Naive thymus-derived CD4-positive, alpha-beta T cell (primary cell): Measurements from ENCODE around the gene TRIM59. TPM values are rescaled to one million over a fixed set of nuclear protein-coding genes. Genes with fewer than 3 reads are reported as not detected.

Experiments
- ATAC-seq: fragments of 150-1000 bp; cut with Tn5 transposase; 2 replicates; pipeline ENCODE4 v1.10.0; 2021; ENCODE audit warnings: mild to moderate bottlenecking, moderate library complexity
- CTCF ChIA-PET: fragments of 350-600 bp; sonication (Branson Sonifier 250); formaldehyde crosslinking; loops from one replicate; lab custom pipeline; 2021; ENCODE audit warnings: antibody characterized with exemption; lab: Charles Lee
- POLR2A ChIA-PET: fragments of 350-600 bp; sonication (Branson Sonifier 250); formaldehyde crosslinking; loops from one replicate; lab custom pipeline; 2021; ENCODE audit warnings: antibody characterized with exemption, inconsistent platforms; lab: Charles Lee
- DNase-seq, 9 donors: peaks; one replicate each; pipeline versions ENCODE4 v3.0.0 to v3.0.0-alpha.2; 2020 to 2022; ENCODE audit warnings: mixed read lengths in 1 of 9
- H3K27ac ChIP-seq: one replicate; pipeline ENCODE4 v1.7.0; 2013; ENCODE audit warnings: mild to moderate bottlenecking, low read depth, low read length, moderate library complexity
- H3K27me3 ChIP-seq, 2 donors: one replicate each; pipeline ENCODE4 v1.7.0; 2013; ENCODE audit warnings: low read length in 2 of 2, mild to moderate bottlenecking in 2 of 2, moderate library complexity in 2 of 2; ENCODE audit not compliant: control insufficient read depth in 2 of 2, insufficient read depth in 2 of 2
- H3K36me3 ChIP-seq, 3 experiments: 1 replicate in 2 of 3; 2 replicates in 1 of 3; pipeline ENCODE4 v1.7.0; 2013; ENCODE audit warnings: low read length in 3 of 3, mild to moderate bottlenecking in 3 of 3, moderate library complexity in 1 of 3; ENCODE audit not compliant: insufficient read depth in 3 of 3, control insufficient read depth in 2 of 3
- H3K4me1 ChIP-seq, 2 donors: one replicate each; pipeline ENCODE4 v1.7.0; 2013; ENCODE audit warnings: low read length in 2 of 2, mild to moderate bottlenecking in 2 of 2, moderate library complexity in 1 of 2; ENCODE audit not compliant: control insufficient read depth in 2 of 2, insufficient read depth in 2 of 2
- H3K4me3 ChIP-seq: 2 replicates; pipeline ENCODE4 v1.7.0; 2013; ENCODE audit warnings: mild to moderate bottlenecking, low read length
- H3K9me3 ChIP-seq, 3 experiments: 1 replicate in 2 of 3; 2 replicates in 1 of 3; pipeline ENCODE4 v1.7.0; 2013; ENCODE audit warnings: low read length in 3 of 3; ENCODE audit not compliant: control insufficient read depth in 2 of 3
- H3K27ac Mint-ChIP-seq, 9 donors: one replicate each; pipeline ENCODE4 v1.8.0; 2020 to 2022; ENCODE audit warnings: mixed read lengths in 9 of 9, mild to moderate bottlenecking in 8 of 9, moderate library complexity in 5 of 9, inconsistent platforms in 2 of 9
- H3K27me3 Mint-ChIP-seq, 5 donors: one replicate each; pipeline ENCODE4 v1.8.0; 2021 to 2022; ENCODE audit warnings: mixed read lengths in 5 of 5, mild to moderate bottlenecking in 1 of 5
- H3K36me3 Mint-ChIP-seq, 5 donors: one replicate each; pipeline ENCODE4 v1.8.0; 2020 to 2022; ENCODE audit warnings: mixed read lengths in 5 of 5, mild to moderate bottlenecking in 3 of 5, inconsistent platforms in 1 of 5
- H3K4me1 Mint-ChIP-seq, 7 donors: one replicate each; pipeline ENCODE4 v1.8.0; 2020 to 2022; ENCODE audit warnings: mixed read lengths in 7 of 7, mild to moderate bottlenecking in 3 of 7, inconsistent platforms in 1 of 7
- H3K4me3 Mint-ChIP-seq, 10 donors: one replicate each; pipeline ENCODE4 v1.8.0; 2020 to 2022; ENCODE audit warnings: mild to moderate bottlenecking in 10 of 10, mixed read lengths in 10 of 10, moderate library complexity in 6 of 10, inconsistent platforms in 2 of 10
- H3K9me3 Mint-ChIP-seq, 11 donors: one replicate each; pipeline ENCODE4 v1.8.0; 2020 to 2022; ENCODE audit warnings: mixed read lengths in 11 of 11, mild to moderate bottlenecking in 4 of 11, inconsistent platforms in 1 of 11, moderate library complexity in 1 of 11
- intact Hi-C, 2 donors: fragments of 100-400 bp; cut with micrococcal nuclease; formaldehyde crosslinking; loops; one replicate each; pipeline ENCODE4 v1.15.1; 2023
- polyA plus RNA-seq, 2 donors: library from polyadenylated mRNA; unstranded; fragments of 300-500 nt; fragmentation: Illumina TruSeq; gene quantifications; one replicate each; pipeline ENCODE4 v1.2.3, GENCODE V29; 2021
- total RNA-seq, 6 experiments: library from RNA in 5 of 6; stranded (reverse) in 5 of 6; gene quantifications; 1 replicate in 5 of 6; 2 replicates in 1 of 6; pipeline ENCODE4 v1.2.3 and lab custom pipeline; 2021 to 2026

TRIM59 gene
- total and polyA plus RNA-seq, 7 experiments from 2014 or later: 9.8 to 49.2 (median 17.5) TPM

DNA sequence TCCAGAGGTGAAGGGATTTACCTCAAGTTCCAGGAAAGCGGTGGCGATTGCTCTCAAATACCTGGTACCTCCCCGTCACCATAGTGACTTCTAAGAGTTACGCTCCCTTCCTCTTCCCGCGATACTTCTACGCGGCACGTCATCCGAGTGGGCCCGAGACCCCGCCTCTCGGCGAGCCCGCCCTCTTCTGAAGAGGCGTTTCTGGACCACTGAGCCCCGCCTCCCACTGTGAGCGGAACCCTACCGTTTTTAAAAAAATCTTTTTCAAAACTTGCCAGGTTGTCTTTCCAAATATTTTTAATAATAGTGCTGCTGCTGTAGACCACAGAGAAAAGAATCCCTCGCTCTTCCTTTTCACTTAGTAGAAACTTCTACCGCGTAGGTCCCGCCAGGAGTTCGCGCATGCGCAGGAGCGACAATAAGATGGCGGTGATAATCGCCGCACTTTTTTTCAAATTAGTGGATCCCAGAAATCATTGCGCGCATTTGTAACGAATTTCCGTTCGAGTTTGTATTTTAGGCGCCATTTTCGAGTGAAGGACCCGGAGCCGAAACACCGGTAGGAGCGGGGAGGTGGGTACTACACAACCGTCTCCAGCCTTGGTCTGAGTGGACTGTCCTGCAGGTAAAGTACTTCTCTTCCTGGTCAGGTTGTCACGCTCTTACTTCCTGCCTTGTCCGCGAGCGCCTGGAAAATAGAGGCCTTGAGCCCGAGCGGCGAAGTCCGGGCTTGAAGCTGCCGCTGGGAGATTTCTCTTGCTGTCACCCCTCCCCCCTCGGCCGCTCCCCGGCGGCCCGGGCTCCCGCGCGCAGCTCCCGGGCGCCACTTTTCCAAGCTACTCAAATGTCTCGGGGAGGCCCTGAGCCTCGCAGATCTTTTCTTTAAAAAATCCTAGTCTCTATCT lies 50.2 kb downstream of the TRIM59 start, which contains the start of the genes IFT80 and SMC4:
Gene IFT80, minus strand, starts transcription at position 101 of the 905 bp plus-strand sequence. CDS start 14,625 bp downstream, outside the sequence.
Gene SMC4, plus strand, starts transcription at position 526 of the 905 bp plus-strand sequence. CDS start 1,177 bp downstream, outside the sequence.
- POLR2A ChIA-PET: interaction anchor here (0.7 to 1.9 kb wide), 6 partner anchors 13 to 50 kb away, joined by 3 to 12 read pairs (median 4); partner anchors contain the start of gene TRIM59
- H3K9me3 Mint-ChIP-seq: peaks cover 0 to 11% (median 0%) of the 10 kb centered on the region in 11 donors
- Histone ChIP-seq H3K27me3 (peaks cover 0 to 4% of the 10 kb centered on the region in 2 donors), H3K9me3 (no peaks in the 10 kb centered on the region), H3K27ac (peak within 1 kb of the TSS; percentile 88), H3K4me1 (peaks cover 11 to 23% of the 10 kb centered on the region in 2 donors), H3K4me3 (peak within 1 kb of the TSS; percentile 86), H3K36me3 (peaks cover 0 to 7% (median 0%) of the 10 kb centered on the region in 3 experiments)
- intact Hi-C loops: loop anchor here (1.0 to 5.0 kb wide), 17 partner anchors 14 to 1757 kb away; partner anchors contain the start of genes GFM1 (in 2 of the 2), IL12A (in 2 of the 2), KPNA4 (in 2 of the 2) and NMD3 (in 2 of the 2)
- peak within 1 kb of the TSS; percentile 86 to 99 (median 98) for H3K4me3 Mint-ChIP-seq
- CTCF ChIA-PET: no interaction called here
- H3K4me1 Mint-ChIP-seq: peaks cover 24 to 64% (median 57%) of the 10 kb centered on the region in 7 donors
- ATAC-seq (peak; percentile 98), DNase-seq (peak; percentile 91 to 98 (median 96))
- peaks cover 5 to 19% (median 9%) of the 10 kb centered on the region in 5 donors for H3K27me3 Mint-ChIP-seq
- peaks cover under 1 to 26% (median 11%) of the 10 kb centered on the region in 5 donors for H3K36me3 Mint-ChIP-seq
- H3K27ac Mint-ChIP-seq: peak within 1 kb of the TSS; percentile 98 to 100 (median 100)

DNA sequence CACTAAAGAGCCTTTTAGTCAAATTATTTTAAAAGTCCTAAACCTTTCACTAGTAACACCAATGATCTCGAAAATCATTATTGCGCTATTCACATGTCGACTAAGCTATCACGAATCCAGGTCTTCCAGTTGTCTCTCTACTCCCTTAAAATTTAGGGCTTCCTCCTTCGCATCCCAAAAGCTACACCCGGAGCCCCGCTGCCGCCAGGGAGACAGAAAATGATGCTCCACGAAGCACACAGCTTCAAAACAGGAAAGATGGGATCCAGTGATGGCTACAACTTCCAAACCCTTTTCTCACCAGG lies 50.8 kb downstream of the TRIM59 start:
- peaks cover 24 to 58% (median 53%) of the 10 kb centered on the region in 7 donors for H3K4me1 Mint-ChIP-seq
- Histone ChIP-seq H3K27me3 (peaks cover 0 to 4% of the 10 kb centered on the region in 2 donors), H3K9me3 (no peaks in the 10 kb centered on the region), H3K27ac (peak overlapping the region; percentile 88), H3K4me3 (peak overlapping the region; percentile 86), H3K4me1 (peaks cover 11 to 23% of the 10 kb centered on the region in 2 donors), H3K36me3 (peaks cover 0 to 7% (median 0%) of the 10 kb centered on the region in 3 experiments)
- ATAC-seq (peak; percentile 1), DNase-seq (no peak)
- H3K4me3 Mint-ChIP-seq: peak overlapping the region; percentile 86 to 99 (median 98)
- POLR2A ChIA-PET: interaction anchor here (0.9 to 1.9 kb wide), 2 partner anchors 14 to 50 kb away, joined by 3 to 12 read pairs; partner anchors contain the start of gene TRIM59
- H3K27ac Mint-ChIP-seq: peak overlapping the region; percentile 98 to 100 (median 100)
- CTCF ChIA-PET: no interaction called here
- intact Hi-C loops: loop anchor here (1.0 to 5.0 kb wide), 17 partner anchors 15 to 1756 kb away; partner anchors contain the start of genes GFM1 (in 2 of the 2), IL12A (in 2 of the 2), KPNA4 (in 2 of the 2) and NMD3 (in 2 of the 2)
- H3K9me3 Mint-ChIP-seq: peaks cover 0 to 11% (median 0%) of the 10 kb centered on the region in 11 donors
- peaks cover 5 to 19% (median 9%) of the 10 kb centered on the region in 5 donors for H3K27me3 Mint-ChIP-seq
- H3K36me3 Mint-ChIP-seq: peaks cover 5 to 25% (median 11%) of the 10 kb centered on the region in 5 donors

DNA sequence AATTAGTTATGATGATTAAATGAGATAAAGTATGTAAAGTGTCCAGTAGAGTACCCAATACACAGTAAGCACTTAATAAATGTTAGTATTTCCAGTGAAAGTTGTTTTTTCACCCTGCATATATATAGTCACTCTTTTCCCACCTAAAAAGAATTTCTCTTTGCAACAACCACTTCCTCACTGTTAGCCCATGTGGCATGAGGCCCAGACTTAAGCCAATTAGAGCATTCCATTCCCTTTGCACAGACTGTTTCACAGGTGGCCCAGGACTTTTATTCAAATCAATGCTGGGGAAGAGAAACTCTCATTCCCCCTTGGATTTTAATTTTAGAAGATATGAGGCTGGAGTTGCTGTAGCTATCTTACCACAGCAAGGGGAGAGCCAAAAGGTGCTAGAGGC lies 54.3 kb downstream of the TRIM59 start:
- H3K27ac Mint-ChIP-seq: no peak overlapping the region
- CTCF ChIA-PET: interaction anchor here (0.9 kb wide), 1 partner anchor 18 kb away, joined by 4 read pairs; no protein-coding TSS in a partner anchor

DNA sequence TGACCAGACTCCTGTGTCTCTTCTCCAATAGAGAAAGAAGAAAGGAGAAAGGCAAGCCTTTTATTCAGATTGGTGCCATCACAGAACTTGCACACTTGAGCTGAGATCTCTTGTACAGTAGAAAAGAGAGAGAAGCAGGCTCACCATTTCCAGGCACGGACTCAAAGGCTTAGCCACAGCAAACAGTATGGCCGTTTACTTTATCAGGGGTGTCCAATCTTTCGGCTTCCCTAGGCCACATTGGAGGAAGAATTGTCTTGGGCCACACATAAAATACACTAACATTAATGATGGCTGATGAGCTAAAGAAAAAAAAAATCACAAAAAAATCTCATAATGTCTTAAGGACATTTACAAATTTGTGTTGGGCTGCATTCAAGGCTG lies 55.6 kb downstream of the TRIM59 start:
- H3K4me3 Mint-ChIP-seq: no peak overlapping the region
- H3K9me3 Mint-ChIP-seq: peaks cover 0 to under 1% (median 0%) of the 10 kb centered on the region in 11 donors
- no peak for DNase-seq
- ChIA-PET POLR2A (interaction anchor here (0.7 kb wide), 1 partner anchor 827 kb away, joined by 4 read pairs; no protein-coding TSS in a partner anchor), CTCF (interaction anchor here (0.9 kb wide), 1 partner anchor 20 kb away, joined by 3 read pairs; no protein-coding TSS in a partner anchor)
- H3K36me3 Mint-ChIP-seq: peaks cover 0 to 19% (median 7%) of the 10 kb centered on the region in 5 donors
- intact Hi-C loops: no loop called here
- H3K27ac ChIP-seq: no peak overlapping the region
- H3K27me3 Mint-ChIP-seq: peaks cover 0 to under 1% (median 0%) of the 10 kb centered on the region in 5 donors
- no peak for ATAC-seq
- H3K4me3 ChIP-seq: no peak overlapping the region
- H3K4me1 Mint-ChIP-seq: peaks cover 15 to 33% (median 29%) of the 10 kb centered on the region in 7 donors
- H3K27me3 ChIP-seq: no peaks in the 10 kb centered on the region
- no peaks in the 10 kb centered on the region for H3K9me3 ChIP-seq
- no peaks in the 10 kb centered on the region for H3K36me3 ChIP-seq
- peaks cover 7 to 11% of the 10 kb centered on the region in 2 donors for H3K4me1 ChIP-seq
- no peak overlapping the region for H3K27ac Mint-ChIP-seq

More for the DNA sequence above, 54.3 kb downstream of the TRIM59 start:
- Histone ChIP-seq H3K4me1 (peaks cover 7 to 11% of the 10 kb centered on the region in 2 donors), H3K27me3 (no peaks in the 10 kb centered on the region), H3K27ac (no peak overlapping the region), H3K9me3 (no peaks in the 10 kb centered on the region), H3K4me3 (no peak overlapping the region), H3K36me3 (peaks cover 0 to 7% (median 0%) of the 10 kb centered on the region in 3 experiments)
- peaks cover 0 to 15% (median 8%) of the 10 kb centered on the region in 5 donors for H3K36me3 Mint-ChIP-seq
- ATAC-seq: no peak
- H3K4me1 Mint-ChIP-seq: peaks cover 15 to 40% (median 33%) of the 10 kb centered on the region in 7 donors
- DNase-seq: no peak
- intact Hi-C loops: loop anchor here (5.0 kb wide), 6 partner anchors 233 to 1753 kb away; partner anchors contain the start of genes IL12A (in 2 of the 2), GFM1 (in 1 of the 2) and MFSD1 (in 1 of the 2)
- H3K27me3 Mint-ChIP-seq: peaks cover 0 to 5% (median 0%) of the 10 kb centered on the region in 5 donors
- H3K4me3 Mint-ChIP-seq: no peak overlapping the region
- H3K9me3 Mint-ChIP-seq: peaks cover 0 to 11% (median 0%) of the 10 kb centered on the region in 11 donors
- POLR2A ChIA-PET: no interaction called here

DNA sequence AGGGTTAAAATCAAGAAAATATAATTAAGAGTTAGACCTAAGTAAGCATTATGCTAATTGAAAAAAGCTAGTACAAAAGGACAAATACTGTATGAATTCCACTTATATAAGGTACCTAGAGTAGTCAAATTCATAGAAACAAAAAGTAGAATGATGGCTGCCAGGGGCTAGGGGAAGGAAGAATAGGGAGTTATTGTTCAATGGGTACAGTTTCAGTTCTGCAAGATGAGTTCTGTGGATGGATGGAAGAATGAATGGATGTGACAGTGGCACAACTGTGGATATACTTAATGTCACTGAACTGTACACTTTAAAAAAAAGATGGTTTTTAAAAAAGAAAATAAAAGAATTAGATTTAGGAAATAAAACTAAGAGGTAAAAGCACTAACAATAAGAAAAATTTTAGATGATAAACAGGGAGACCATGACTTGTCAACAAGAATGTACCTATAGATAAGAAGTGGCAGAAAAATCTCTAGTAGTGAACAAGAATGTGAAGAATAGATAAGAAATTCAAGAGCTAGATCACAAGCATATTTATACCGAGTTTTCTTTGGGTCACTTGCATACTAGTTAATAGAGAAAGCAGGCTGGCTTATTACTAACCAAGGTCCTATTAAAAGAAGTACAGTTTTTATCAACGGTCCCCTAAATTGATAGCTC lies 56.1 kb downstream of the TRIM59 start:
- Histone ChIP-seq H3K9me3 (no peaks in the 10 kb centered on the region), H3K4me3 (no peak overlapping the region), H3K36me3 (no peaks in the 10 kb centered on the region), H3K4me1 (peaks cover 6 to 9% of the 10 kb centered on the region in 2 donors), H3K27me3 (no peaks in the 10 kb centered on the region), H3K27ac (no peak overlapping the region)
- ATAC-seq (no peak), DNase-seq (no peak)
- no peak overlapping the region for H3K27ac Mint-ChIP-seq
- POLR2A ChIA-PET: interaction anchor here (0.7 kb wide), 1 partner anchor 827 kb away, joined by 4 read pairs; no protein-coding TSS in a partner anchor
- intact Hi-C loops: no loop called here
- peaks cover 0 to 19% (median 5%) of the 10 kb centered on the region in 5 donors for H3K36me3 Mint-ChIP-seq
- CTCF ChIA-PET: no interaction called here
- H3K4me1 Mint-ChIP-seq: peaks cover 10 to 29% (median 25%) of the 10 kb centered on the region in 7 donors
- no peaks in the 10 kb centered on the region for H3K9me3 Mint-ChIP-seq
- no peak overlapping the region for H3K4me3 Mint-ChIP-seq
- H3K27me3 Mint-ChIP-seq: no peaks in the 10 kb centered on the region
